Panc1 (cell line): ENCODE measurements around the gene FAM169A. TPM values are rescaled to one million over a fixed set of nuclear protein-coding genes. Genes with fewer than 3 reads are reported as not detected.
A peak's percentile ranks its signal among the peaks of the same experiment; 100 is the strongest.

Source experiments
- ATAC-seq: fragments of 200-7000 bp; cut with Tn5 transposase; 2 replicates; pipeline ENCODE4 v1.9.1; 2020; ENCODE audit warnings: mild to moderate bottlenecking, moderate library complexity
- BruUV-seq: library from RNA; stranded (reverse); fragments of 400-500 nt; replicated peaks from 2 replicates; lab custom pipeline; 2021; lab: Mats Ljungman, UMichigan
- CTCF ChIA-PET: fragments of 300-600 bp; sonication (Branson Sonifier 250); formaldehyde crosslinking; loops from one replicate; lab custom pipeline; 2022; ENCODE audit warnings: antibody characterized with exemption; lab: Charles Lee
- POLR2A ChIA-PET: fragments of 300-600 bp; sonication (Branson Sonifier 250); formaldehyde crosslinking; loops from one replicate; lab custom pipeline; 2022; ENCODE audit warnings: antibody characterized with exemption; lab: Charles Lee
- DNase-seq: peaks from one replicate; pipeline ENCODE4 v3.0.0-alpha.2; 2010; ENCODE audit warnings: low read depth, low spot score
- H3K27ac ChIP-seq: 2 replicates; pipeline ENCODE4 v1.5.1; 2011; ENCODE audit warnings: mild to moderate bottlenecking, low read length, inconsistent platforms
- H3K27me3 ChIP-seq: fragments of 200-500 bp; sonication (Bioruptor generic); 2 replicates; pipeline ENCODE4 v1.6.0; 2014; ENCODE audit warnings: low read length, inconsistent platforms; ENCODE audit not compliant: control insufficient read depth, insufficient read depth
- H3K36me3 ChIP-seq: fragments of 200-500 bp; sonication (Bioruptor generic); 2 replicates; pipeline ENCODE4 v1.5.1; 2014; ENCODE audit warnings: inconsistent platforms, mild to moderate bottlenecking, low read length, moderate library complexity; ENCODE audit not compliant: control insufficient read depth, insufficient read depth
- H3K4me1 ChIP-seq: 2 replicates; pipeline ENCODE4 v1.5.1; 2011; ENCODE audit warnings: inconsistent platforms, mild to moderate bottlenecking, low read length, moderate library complexity; ENCODE audit not compliant: control insufficient read depth, insufficient read depth
- H3K4me3 ChIP-seq, 2 experiments: 2 replicates each; pipeline ENCODE4 v1.5.1; 2011 to 2012; ENCODE audit warnings: low read depth in 2 of 2, low read length in 2 of 2, mild to moderate bottlenecking in 2 of 2, inconsistent platforms in 1 of 2, moderate library complexity in 1 of 2
- H3K9me3 ChIP-seq: fragments of 200-500 bp; sonication (Bioruptor generic); 2 replicates; pipeline ENCODE4 v1.5.1; 2014; ENCODE audit warnings: low read depth, mild to moderate bottlenecking, inconsistent platforms, low read length, moderate library complexity; ENCODE audit not compliant: control insufficient read depth, insufficient read depth
- POLR2AphosphoS5 ChIP-seq: IDR thresholded peaks from 2 replicates; pipeline ENCODE4 v1.6.1; 2012; ENCODE audit warnings: mild to moderate bottlenecking, low read depth, low read length, moderate library complexity
- SIN3A ChIP-seq: IDR thresholded peaks from 2 replicates; pipeline ENCODE4 v1.6.1; 2012; ENCODE audit warnings: low read depth, mild to moderate bottlenecking, low read length, moderate library complexity, borderline replicate concordance; ENCODE audit not compliant: insufficient read depth
- TCF7L2 ChIP-seq: IDR thresholded peaks from 2 replicates; pipeline ENCODE4 v1.6.1; 2011; ENCODE audit warnings: mild to moderate bottlenecking, low read depth, low read length, inconsistent platforms
- in situ Hi-C: cut with HindIII; loops from 2 replicates; pipeline ENCODE4 v1.10.0; 2016; ENCODE audit warnings: low sequenced_read_pairs, low pct_unique_long_range_greater_than_20kb
- intact Hi-C: fragments of 100-400 bp; cut with micrococcal nuclease; formaldehyde crosslinking; loops from one replicate; pipeline ENCODE4 v1.10.0; 2022; ENCODE audit not compliant: unreplicated experiment
- total RNA-seq: library from RNA; stranded (reverse); gene quantifications from one replicate; pipeline ENCODE4 v1.2.1, GENCODE V29; 2021; ENCODE audit not compliant: unreplicated experiment
- TF ChIP-seq, protein P1 (sequence below): fragments of 450-650 bp; IDR thresholded peaks from 2 replicates; pipeline ENCODE4 v1.5.1; 2017; ENCODE audit warnings: mild to moderate bottlenecking
- TF ChIP-seq, protein P2 (sequence below), 2 experiments: IDR thresholded peaks; 2 replicates each; pipeline ENCODE4 v1.6.1; 2011 to 2012; ENCODE audit warnings: low read depth in 2 of 2, control low read depth in 1 of 2, low read length in 1 of 2, mild to moderate bottlenecking in 1 of 2, moderate library complexity in 1 of 2; ENCODE audit not compliant: insufficient read depth in 1 of 2

Gene FAM169A
- total RNA-seq, 1 experiment from 2014 or later, result 23.1 TPM

- Histone ChIP-seq H3K9me3 (peaks cover 5% of the 10 kb centered on the region; the same call in 1 of the 2 replicates), H3K4me3 (no peak overlapping the region), H3K36me3 (no peaks in the 10 kb centered on the region), H3K27ac (no peak overlapping the region), H3K27me3 (no peaks in the 10 kb centered on the region), H3K4me1 (no peaks in the 10 kb centered on the region)
- ATAC-seq (no peak), DNase-seq (no peak)
- BruUV-seq, result no TSS peak
- TF ChIP-seq, protein P1, sequence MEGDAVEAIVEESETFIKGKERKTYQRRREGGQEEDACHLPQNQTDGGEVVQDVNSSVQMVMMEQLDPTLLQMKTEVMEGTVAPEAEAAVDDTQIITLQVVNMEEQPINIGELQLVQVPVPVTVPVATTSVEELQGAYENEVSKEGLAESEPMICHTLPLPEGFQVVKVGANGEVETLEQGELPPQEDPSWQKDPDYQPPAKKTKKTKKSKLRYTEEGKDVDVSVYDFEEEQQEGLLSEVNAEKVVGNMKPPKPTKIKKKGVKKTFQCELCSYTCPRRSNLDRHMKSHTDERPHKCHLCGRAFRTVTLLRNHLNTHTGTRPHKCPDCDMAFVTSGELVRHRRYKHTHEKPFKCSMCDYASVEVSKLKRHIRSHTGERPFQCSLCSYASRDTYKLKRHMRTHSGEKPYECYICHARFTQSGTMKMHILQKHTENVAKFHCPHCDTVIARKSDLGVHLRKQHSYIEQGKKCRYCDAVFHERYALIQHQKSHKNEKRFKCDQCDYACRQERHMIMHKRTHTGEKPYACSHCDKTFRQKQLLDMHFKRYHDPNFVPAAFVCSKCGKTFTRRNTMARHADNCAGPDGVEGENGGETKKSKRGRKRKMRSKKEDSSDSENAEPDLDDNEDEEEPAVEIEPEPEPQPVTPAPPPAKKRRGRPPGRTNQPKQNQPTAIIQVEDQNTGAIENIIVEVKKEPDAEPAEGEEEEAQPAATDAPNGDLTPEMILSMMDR, result no peak
- no peak for TF ChIP-seq POLR2AphosphoS5
- TF ChIP-seq TCF7L2, result no peak
- TF ChIP-seq, protein P2, sequence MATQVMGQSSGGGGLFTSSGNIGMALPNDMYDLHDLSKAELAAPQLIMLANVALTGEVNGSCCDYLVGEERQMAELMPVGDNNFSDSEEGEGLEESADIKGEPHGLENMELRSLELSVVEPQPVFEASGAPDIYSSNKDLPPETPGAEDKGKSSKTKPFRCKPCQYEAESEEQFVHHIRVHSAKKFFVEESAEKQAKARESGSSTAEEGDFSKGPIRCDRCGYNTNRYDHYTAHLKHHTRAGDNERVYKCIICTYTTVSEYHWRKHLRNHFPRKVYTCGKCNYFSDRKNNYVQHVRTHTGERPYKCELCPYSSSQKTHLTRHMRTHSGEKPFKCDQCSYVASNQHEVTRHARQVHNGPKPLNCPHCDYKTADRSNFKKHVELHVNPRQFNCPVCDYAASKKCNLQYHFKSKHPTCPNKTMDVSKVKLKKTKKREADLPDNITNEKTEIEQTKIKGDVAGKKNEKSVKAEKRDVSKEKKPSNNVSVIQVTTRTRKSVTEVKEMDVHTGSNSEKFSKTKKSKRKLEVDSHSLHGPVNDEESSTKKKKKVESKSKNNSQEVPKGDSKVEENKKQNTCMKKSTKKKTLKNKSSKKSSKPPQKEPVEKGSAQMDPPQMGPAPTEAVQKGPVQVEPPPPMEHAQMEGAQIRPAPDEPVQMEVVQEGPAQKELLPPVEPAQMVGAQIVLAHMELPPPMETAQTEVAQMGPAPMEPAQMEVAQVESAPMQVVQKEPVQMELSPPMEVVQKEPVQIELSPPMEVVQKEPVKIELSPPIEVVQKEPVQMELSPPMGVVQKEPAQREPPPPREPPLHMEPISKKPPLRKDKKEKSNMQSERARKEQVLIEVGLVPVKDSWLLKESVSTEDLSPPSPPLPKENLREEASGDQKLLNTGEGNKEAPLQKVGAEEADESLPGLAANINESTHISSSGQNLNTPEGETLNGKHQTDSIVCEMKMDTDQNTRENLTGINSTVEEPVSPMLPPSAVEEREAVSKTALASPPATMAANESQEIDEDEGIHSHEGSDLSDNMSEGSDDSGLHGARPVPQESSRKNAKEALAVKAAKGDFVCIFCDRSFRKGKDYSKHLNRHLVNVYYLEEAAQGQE (IDR thresholded peaks at IDR 0.05; ENCODE audit: insufficient read depth in 1 of 2, low read depth in 2 of 2, low read length in 1 of 2), result no peak
- no peak for TF ChIP-seq SIN3A
- CTCF ChIA-PET, result interaction anchor here (0.6 kb wide), 1 partner anchor 43 kb away, joined by 3 read pairs; no protein-coding TSS in a partner anchor
- in situ Hi-C loops (no loop called here), intact Hi-C loops (no loop called here)
- POLR2A ChIA-PET, result no interaction called here
Measured at GRCh38 chr5:74894351-74894750, 28.2 kb upstream of the FAM169A start.

DNA sequence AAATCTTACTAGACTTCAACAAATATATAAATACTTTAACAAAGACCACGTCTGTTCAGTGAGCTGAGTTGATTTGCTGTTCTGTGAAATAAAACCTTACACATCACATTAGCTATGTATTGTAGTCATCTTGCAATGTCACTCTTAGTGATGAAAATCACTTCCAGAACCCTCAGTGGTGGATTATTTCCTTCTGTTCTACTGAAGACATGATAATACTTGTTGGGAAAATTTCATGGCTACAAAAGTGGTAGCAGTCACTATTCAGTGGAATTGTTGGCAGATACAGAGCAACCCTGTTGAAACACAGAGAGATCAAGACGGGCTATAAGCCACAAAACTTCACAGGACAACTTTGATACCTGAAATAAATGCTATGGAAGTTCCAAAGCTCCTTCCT lies 26.7 kb upstream of the FAM169A start:
- Histone ChIP-seq H3K4me3 (no peak overlapping the region), H3K36me3 (no peaks in the 10 kb centered on the region), H3K27me3 (no peaks in the 10 kb centered on the region), H3K4me1 (no peaks in the 10 kb centered on the region), H3K9me3 (peaks cover 5% of the 10 kb centered on the region; the same call in 1 of the 2 replicates), H3K27ac (no peak overlapping the region)
- ChIA-PET CTCF (no interaction called here), POLR2A (no interaction called here)
- BruUV-seq, result no TSS peak
- intact Hi-C loops (no loop called here), in situ Hi-C loops (no loop called here)
- no peak for DNase-seq
- no peak for TF ChIP-seq TCF7L2
- no peak for ATAC-seq

GRCh38 chr5:74889523-74890105 lies 23.4 kb upstream of the FAM169A start:
- Histone ChIP-seq H3K27ac (no peak overlapping the region), H3K4me1 (0 out of 2 replicates have a peak, but pooled peaks cover 3% of the 10 kb centered on the region), H3K27me3 (no peaks in the 10 kb centered on the region), H3K4me3 (no peak overlapping the region), H3K9me3 (peaks cover 2% of the 10 kb centered on the region; the same call in 1 of the 2 replicates), H3K36me3 (no peaks in the 10 kb centered on the region)
- BruUV-seq, result no TSS peak
- no peak for DNase-seq
- ATAC-seq, result peak; percentile 21; the same call in 1 of the 2 replicates
- in situ Hi-C loops (no loop called here), intact Hi-C loops (no loop called here)
- TF ChIP-seq POLR2AphosphoS5 (no peak), SIN3A (no peak)
- TF ChIP-seq, protein P1, result no peak
- TF ChIP-seq, protein P2 (IDR thresholded peaks at IDR 0.05; ENCODE audit: insufficient read depth in 1 of 2, low read depth in 2 of 2, low read length in 1 of 2), result no peak
- ChIA-PET CTCF (no interaction called here), POLR2A (interaction anchor here (0.6 kb wide), 1 partner anchor 225 kb away, joined by 5 read pairs; no protein-coding TSS in a partner anchor)
